Subcutaneous abdominal adipose tissue (tissue), 5 donors: ENCODE data around the gene ASXL1.

ENCODE experiments used
- H3K27ac ChIP-seq: one replicate; pipeline ENCODE4 v1.7.0; 2013; ENCODE audit warnings: low read depth, mild to moderate bottlenecking, inconsistent platforms, low read length, moderate library complexity
- H3K27me3 ChIP-seq, 5 donors: one replicate each; pipeline ENCODE4 v1.7.0; 2013; ENCODE audit warnings: low read length in 5 of 5, inconsistent platforms in 1 of 5; ENCODE audit not compliant: control insufficient read depth in 5 of 5, insufficient read depth in 4 of 5
- H3K36me3 ChIP-seq, 5 donors: one replicate each; pipeline ENCODE4 v1.7.0; 2013; ENCODE audit warnings: low read length in 5 of 5; ENCODE audit not compliant: control insufficient read depth in 5 of 5, insufficient read depth in 5 of 5
- H3K4me1 ChIP-seq, 5 donors: one replicate each; pipeline ENCODE4 v1.7.0; 2013; ENCODE audit warnings: low read length in 5 of 5, mild to moderate bottlenecking in 3 of 5, moderate library complexity in 1 of 5; ENCODE audit not compliant: control insufficient read depth in 5 of 5, insufficient read depth in 5 of 5
- H3K4me3 ChIP-seq, 5 donors: one replicate each; pipeline ENCODE4 v1.7.0; 2013; ENCODE audit warnings: low read length in 5 of 5, low read depth in 1 of 5
- H3K9ac ChIP-seq, 5 donors: one replicate each; pipeline ENCODE4 v1.7.0; 2013; ENCODE audit warnings: low read length in 5 of 5, mild to moderate bottlenecking in 4 of 5, moderate library complexity in 3 of 5
- H3K9me3 ChIP-seq, 5 donors: one replicate each; pipeline ENCODE4 v1.7.0; 2013; ENCODE audit warnings: low read length in 5 of 5; ENCODE audit not compliant: control insufficient read depth in 5 of 5
- donor health status: healthy.
- donor health status: healthy.
- donor health status: healthy.
- donor health status: healthy.
- donor health status: healthy.

Gene ASXL1

GRCh38 chr20:32456869-32457478 lies 98.8 kb downstream of the ASXL1 start:
- no peaks in the 10 kb centered on the region for H3K27me3 ChIP-seq
- peaks cover 2 to 32% (median 20%) of the 10 kb centered on the region in 5 donors for H3K4me1 ChIP-seq
- H3K9ac ChIP-seq, result no peak overlapping the region
- H3K9me3 ChIP-seq, result no peaks in the 10 kb centered on the region
- peaks cover 0 to 60% (median 44%) of the 10 kb centered on the region in 5 donors for H3K36me3 ChIP-seq
- peak overlapping the region in 4 of 5 donors; percentile 22 to 52 (median 30) for H3K4me3 ChIP-seq
- H3K27ac ChIP-seq, result no peak overlapping the region

- no peaks in the 10 kb centered on the region for H3K9me3 ChIP-seq
- H3K4me3 ChIP-seq, result peak overlapping the region in 4 of 5 donors; percentile 22 to 52 (median 30)
- no peaks in the 10 kb centered on the region for H3K27me3 ChIP-seq
- H3K9ac ChIP-seq, result no peak overlapping the region
- H3K27ac ChIP-seq, result no peak overlapping the region
- H3K36me3 ChIP-seq, result peaks cover 0 to 58% (median 39%) of the 10 kb centered on the region in 5 donors
- H3K4me1 ChIP-seq, result peaks cover 2 to 30% (median 20%) of the 10 kb centered on the region in 5 donors
These were observed 99.4 kb downstream of the ASXL1 start for GRCh38 chr20:32457479-32457986.

- Histone ChIP-seq H3K4me1 (peaks cover 2 to 34% (median 25%) of the 10 kb centered on the region in 5 donors), H3K36me3 (peaks cover 0 to 51% (median 32%) of the 10 kb centered on the region in 5 donors), H3K9me3 (no peaks in the 10 kb centered on the region), H3K4me3 (no peak overlapping the region), H3K9ac (no peak overlapping the region), H3K27me3 (no peaks in the 10 kb centered on the region), H3K27ac (no peak overlapping the region)
These were observed 100.1 kb downstream of the ASXL1 start for GRCh38 chr20:32458061-32458836.

- peaks cover 0 to 46% (median 26%) of the 10 kb centered on the region in 5 donors for H3K36me3 ChIP-seq
- no peaks in the 10 kb centered on the region for H3K9me3 ChIP-seq
- no peaks in the 10 kb centered on the region for H3K27me3 ChIP-seq
- peaks cover 2 to 39% (median 31%) of the 10 kb centered on the region in 5 donors for H3K4me1 ChIP-seq
- H3K27ac ChIP-seq, result no peak overlapping the region
- no peak overlapping the region for H3K4me3 ChIP-seq
- no peak overlapping the region for H3K9ac ChIP-seq
These were observed 100.7 kb downstream of the ASXL1 start for GRCh38 chr20:32458837-32459220.

GRCh38 chr20:32460231-32460630 lies 102.1 kb downstream of the ASXL1 start:
- H3K9me3 ChIP-seq, result no peaks in the 10 kb centered on the region
- no peak overlapping the region for H3K27ac ChIP-seq
- peaks cover 0 to 36% (median 14%) of the 10 kb centered on the region in 5 donors for H3K36me3 ChIP-seq
- H3K4me3 ChIP-seq, result no peak overlapping the region
- no peaks in the 10 kb centered on the region for H3K27me3 ChIP-seq
- H3K4me1 ChIP-seq, result peaks cover 2 to 50% (median 45%) of the 10 kb centered on the region in 5 donors
- H3K9ac ChIP-seq, result no peak overlapping the region

- H3K9me3 ChIP-seq, result no peaks in the 10 kb centered on the region
- H3K27ac ChIP-seq, result no peak overlapping the region
- no peak overlapping the region for H3K9ac ChIP-seq
- peaks cover 2 to 55% (median 50%) of the 10 kb centered on the region in 5 donors for H3K4me1 ChIP-seq
- no peak overlapping the region for H3K4me3 ChIP-seq
- peaks cover 0 to 30% (median 9%) of the 10 kb centered on the region in 5 donors for H3K36me3 ChIP-seq
- no peaks in the 10 kb centered on the region for H3K27me3 ChIP-seq
These were observed 102.7 kb downstream of the ASXL1 start for GRCh38 chr20:32460683-32461320.

GRCh38 chr20:32461836-32462600 lies 103.9 kb downstream of the ASXL1 start:
- Histone ChIP-seq H3K4me1 (peaks cover 2 to 60% (median 53%) of the 10 kb centered on the region in 5 donors), H3K9me3 (no peaks in the 10 kb centered on the region), H3K27me3 (no peaks in the 10 kb centered on the region), H3K4me3 (no peak overlapping the region), H3K36me3 (peaks cover 0 to 24% (median 8%) of the 10 kb centered on the region in 5 donors), H3K27ac (no peak overlapping the region), H3K9ac (no peak overlapping the region)

- H3K36me3 ChIP-seq, result peaks cover 0 to 24% (median 9%) of the 10 kb centered on the region in 5 donors
- no peaks in the 10 kb centered on the region for H3K27me3 ChIP-seq
- H3K4me3 ChIP-seq, result no peak overlapping the region
- no peaks in the 10 kb centered on the region for H3K9me3 ChIP-seq
- H3K9ac ChIP-seq, result peak overlapping the region in 1 of 5 donors; percentile 42
- peaks cover 0 to 60% (median 49%) of the 10 kb centered on the region in 5 donors for H3K4me1 ChIP-seq
- H3K27ac ChIP-seq, result no peak overlapping the region
These were observed 104.9 kb downstream of the ASXL1 start for GRCh38 chr20:32462900-32463641.
